Urothelium cell line (cell line): ENCODE measurements around the gene SYT8.

Experiments
- DNase-seq: peaks from one replicate; pipeline ENCODE4 v3.0.0; 2011; ENCODE audit warnings: low spot score, mixed read lengths
- FAIRE-seq: peaks from 2 replicates; lab custom pipeline; 2011; peaks lifted over from hg19 to GRCh38; lab: Jason Lieb, UNC

SYT8 gene

DNA sequence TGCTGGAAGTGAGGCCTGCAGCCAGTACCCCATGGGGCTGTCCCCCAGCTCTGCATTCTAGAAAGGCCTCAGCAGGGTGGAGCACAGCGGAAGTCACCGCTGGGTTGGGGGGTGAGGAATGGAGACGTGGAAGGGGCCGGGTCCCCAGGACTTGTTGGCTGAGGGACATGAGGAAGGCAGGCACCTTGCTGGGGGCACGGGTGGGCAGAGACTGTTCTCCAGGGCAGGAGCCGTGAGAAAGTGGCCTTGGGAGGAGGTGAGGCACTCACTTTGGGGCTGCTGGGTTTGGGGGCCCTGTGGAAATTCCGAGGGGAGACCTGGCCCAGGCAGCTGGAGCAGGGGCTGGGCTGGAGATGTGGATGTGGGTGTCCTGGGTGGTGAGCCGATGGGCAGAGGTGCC, 9.0 kb downstream of the SYT8 start:
- FAIRE-seq (no peak), DNase-seq (no peak)

- DNase-seq (no peak), FAIRE-seq (no peak)
Observed at GRCh38 chr11:1844221-1845094, 9.7 kb downstream of the SYT8 start.

DNA sequence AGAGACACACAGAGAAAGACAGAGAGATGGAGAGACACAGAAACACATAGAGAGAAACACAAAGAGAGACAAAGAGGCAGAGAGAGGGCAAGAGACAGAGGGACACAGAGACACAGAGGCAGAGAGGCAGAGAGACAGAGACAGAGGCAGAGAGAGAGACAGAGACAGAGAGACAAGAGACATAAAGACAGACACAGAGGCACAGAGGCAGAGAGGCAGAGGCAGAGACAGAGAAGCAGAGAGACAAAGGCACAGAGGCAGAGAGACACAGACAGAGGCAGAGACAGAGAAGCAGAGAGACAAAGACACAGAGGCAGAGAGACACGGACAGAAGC, 10.3 kb downstream of the SYT8 start:
- DNase-seq (no peak), FAIRE-seq (no peak)

- FAIRE-seq: no peak
- no peak for DNase-seq
Observed at GRCh38 chr11:1845561-1846452, 11.0 kb downstream of the SYT8 start.

- no peak for FAIRE-seq
- no peak for DNase-seq
Observed at GRCh38 chr11:1846453-1846932, 11.7 kb downstream of the SYT8 start.

DNA sequence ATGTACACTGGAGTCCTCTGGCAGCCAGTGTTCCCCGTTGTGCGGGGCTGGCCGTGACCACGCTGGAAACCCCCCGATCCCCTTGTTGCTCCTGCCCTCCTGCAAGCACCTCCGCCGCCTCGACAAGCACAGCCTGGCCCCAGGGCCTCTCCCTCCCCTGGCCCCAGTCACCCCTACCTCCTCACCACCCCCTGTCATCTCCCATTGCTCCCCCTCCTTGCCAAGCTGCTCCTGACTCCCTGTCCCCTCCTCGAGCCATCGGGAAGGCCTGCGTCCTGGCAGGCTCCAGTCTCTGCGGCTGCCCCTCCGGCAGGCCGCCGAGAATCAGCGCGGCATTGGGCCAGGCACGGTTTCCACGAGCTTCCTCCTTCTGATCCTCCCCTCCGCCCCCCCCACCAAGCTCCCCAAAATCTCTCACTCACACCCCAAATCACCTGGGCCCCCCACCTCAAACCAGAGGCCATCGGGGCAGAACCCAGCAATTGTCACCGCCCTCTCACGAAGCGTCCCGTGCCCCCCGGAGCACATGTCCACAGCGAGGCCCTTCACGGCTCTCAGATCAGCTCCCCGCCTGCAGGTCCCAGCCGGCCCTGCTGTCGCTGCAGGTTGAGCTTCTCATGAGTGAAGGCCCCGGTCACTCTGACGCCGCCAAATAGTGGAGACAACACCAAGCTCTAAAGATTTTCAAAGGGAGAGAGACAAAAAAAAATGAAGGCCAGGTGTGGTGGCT, 12.4 kb downstream of the SYT8 start:
- FAIRE-seq (no peak), DNase-seq (no peak)

- FAIRE-seq: no peak
- no peak for DNase-seq
Observed at GRCh38 chr11:1847926-1848639, 13.3 kb downstream of the SYT8 start.

- FAIRE-seq: no peak
Observed at GRCh38 chr11:1848640-1849430, 14.0 kb downstream of the SYT8 start.

DNA sequence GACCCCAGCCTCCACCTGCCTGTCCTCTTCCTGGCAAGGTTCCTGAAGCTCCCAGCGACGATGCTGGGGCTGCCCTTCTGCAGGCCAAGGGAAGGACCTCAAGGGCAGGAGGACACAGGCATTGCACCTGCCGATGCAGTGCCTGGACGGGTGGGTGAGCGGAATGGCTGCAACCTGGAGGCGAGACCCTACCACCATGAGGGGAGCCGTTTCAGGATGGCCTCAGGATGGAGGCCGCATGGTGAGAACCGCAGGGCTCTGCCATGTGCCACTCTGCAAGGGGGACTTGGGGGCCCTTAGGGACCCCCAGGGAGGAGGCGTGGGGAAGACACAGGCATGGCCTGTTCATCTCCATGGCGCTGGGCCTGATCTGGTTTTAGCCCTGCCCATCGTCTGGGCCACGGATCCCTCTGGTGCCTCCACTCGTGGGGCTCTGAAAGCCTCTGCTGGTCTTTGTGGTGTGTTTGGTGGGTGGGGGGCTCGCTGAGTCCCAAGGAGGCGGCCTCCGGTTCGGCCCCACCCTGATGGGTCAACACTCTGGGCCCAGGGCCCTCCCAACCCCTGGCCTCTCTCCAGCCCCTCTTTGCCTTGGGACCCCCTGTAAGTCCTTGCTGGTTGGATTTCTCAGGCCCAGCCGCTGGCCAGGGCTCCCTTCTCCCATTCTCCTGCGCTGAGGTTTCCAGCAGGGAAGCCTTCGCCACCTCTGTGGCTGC, 16.8 kb downstream of the SYT8 start:
- FAIRE-seq: no peak

More at GRCh38 chr11:1848640-1849430, 14.0 kb downstream of the SYT8 start:
- DNase-seq: no peak

GRCh38 chr11:1852271-1852876, 17.6 kb downstream of the SYT8 start:
- FAIRE-seq: no peak
- DNase-seq: no peak

More for the DNA sequence above, 16.8 kb downstream of the SYT8 start:
- DNase-seq: no peak

DNA sequence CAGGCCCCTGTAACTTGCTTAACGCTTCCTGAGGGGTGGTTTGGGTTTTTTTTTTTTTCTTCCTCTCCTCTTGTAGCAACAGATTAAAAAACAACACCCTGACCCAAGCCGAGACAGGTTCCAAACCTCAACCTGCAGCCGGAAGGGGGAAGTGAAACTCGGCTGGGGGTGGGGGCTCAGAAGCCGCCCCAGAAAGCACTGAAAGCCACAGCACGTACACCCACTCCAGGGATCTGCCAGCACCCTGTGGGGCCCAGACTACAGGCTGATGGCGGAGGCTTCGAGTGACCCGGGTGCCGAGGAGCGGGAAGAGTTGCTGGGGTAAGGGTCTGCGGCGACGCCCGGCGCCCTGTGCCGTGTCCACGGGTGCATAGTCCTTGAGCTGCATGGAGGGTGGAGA, 18.1 kb downstream of the SYT8 start, which contains the start of gene LSP1:
LSP1 (plus strand) TSS at position 208 of the 400 bp plus-strand sequence; CDS start at position 269, 61 bp downstream.
- FAIRE-seq: no peak
- no peak for DNase-seq

- no peak for DNase-seq
- FAIRE-seq: no peak
Observed at GRCh38 chr11:1853376-1854131, 18.8 kb downstream of the SYT8 start.

DNA sequence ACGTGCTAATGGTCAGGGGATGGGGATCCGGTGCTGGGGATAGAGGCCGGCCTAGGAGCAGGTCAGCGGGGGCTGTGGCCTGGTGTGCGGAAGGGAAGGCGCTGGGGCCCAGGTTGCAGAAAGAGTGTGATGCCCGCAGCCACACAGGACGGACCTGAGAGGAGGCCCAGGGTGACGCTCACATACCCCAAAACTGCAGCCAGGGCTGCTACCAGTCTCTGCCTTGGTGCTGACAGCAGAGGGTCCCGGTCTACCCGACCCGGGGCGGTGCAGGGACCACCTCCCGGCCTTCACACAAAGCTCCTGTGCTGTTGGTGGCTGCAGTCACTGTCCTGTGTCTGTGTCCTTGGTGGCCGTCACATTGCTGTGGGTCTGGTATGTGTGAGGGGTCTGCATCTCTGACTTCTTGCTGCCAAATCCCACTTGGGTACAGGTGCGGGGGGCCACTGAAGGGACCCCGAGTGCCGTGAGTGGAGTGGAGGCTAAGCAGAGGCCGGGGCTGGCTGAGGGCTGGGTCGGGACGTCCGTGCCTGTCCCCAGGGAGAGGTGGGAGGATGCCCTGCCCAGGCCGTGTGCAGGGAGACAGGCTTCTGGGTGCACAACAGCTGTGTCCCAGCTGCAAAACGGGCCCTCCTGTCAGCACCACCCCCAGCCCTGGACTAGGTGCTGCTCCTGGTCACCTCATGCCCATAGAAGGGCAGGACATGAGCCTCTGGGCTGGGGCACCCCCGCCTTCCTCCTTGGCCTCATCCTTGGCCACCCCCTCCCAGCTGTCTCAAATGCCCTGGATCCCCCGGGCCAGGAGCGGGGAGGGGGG, 19.6 kb downstream of the SYT8 start:
- DNase-seq: no peak
- no peak for FAIRE-seq

DNA sequence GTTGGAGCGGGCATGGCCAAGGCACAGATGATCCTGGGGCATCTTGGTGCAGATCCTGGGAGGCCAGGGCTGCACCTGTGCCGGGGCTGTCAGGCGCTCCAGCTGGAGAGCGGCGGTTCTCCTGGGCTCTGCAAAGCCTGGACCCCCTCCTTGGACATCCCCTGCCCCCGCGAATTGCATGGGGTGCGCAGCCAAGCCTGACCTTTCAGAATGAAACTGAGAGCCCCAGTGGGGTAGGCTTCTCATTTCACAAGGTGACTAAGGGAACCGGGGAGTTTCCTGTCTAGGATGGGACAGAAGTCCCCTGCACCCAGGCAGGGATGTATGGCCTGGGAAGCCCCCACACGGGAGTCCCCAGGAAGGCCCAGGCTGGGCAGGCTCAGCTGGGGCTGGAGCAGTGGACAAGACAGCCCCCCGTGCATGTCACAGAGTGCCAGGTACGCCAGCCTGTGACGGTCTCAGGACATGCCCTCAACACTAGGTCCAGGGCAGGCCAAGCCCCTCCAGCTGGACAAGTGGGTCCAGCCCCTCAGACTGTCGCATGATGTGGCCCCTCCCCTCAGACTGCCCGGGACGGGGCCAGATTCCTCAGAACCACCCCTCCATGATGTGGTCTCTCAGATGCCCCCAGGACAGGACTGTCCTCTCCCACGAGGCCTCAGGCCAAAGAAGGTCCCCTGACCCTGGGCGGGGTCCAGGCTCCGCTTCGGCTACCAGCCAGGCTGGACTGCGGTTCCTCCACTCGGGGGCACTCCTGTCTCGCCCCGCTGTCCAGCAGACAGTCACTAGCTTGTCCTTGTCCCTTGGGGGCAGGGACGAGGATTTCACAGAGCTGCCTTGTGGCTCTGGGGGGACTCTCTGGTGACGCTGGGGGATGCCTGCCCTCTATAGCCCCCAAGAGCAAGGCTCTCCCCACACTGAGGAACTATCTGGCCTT, 20.4 kb downstream of the SYT8 start:
- FAIRE-seq (no peak), DNase-seq (no peak)

- FAIRE-seq: no peak
Observed at GRCh38 chr11:1855886-1856265, 21.1 kb downstream of the SYT8 start.

More at GRCh38 chr11:1855886-1856265, 21.1 kb downstream of the SYT8 start:
- DNase-seq: no peak
